UCSD-AML1 (cell line): ENCODE measurements around the gene ARL5A.
A peak's percentile ranks its signal among the peaks of the same experiment; 100 is the strongest.
"Not testable (repeated sequence)": the region's sequence is repeated elsewhere in the genome, so short reads cannot be mapped to it uniquely, and the experiment has no call there.

ENCODE experiments used
- DNase-seq: peaks from one replicate; lab custom pipeline; 2025; ENCODE audit not compliant: unreplicated experiment; lab: John Stamatoyannopoulos, UW

Gene ARL5A

GRCh38 chr2:151796774-151797173 lies 31.4 kb downstream of the ARL5A start:
- no peak for DNase-seq

DNA sequence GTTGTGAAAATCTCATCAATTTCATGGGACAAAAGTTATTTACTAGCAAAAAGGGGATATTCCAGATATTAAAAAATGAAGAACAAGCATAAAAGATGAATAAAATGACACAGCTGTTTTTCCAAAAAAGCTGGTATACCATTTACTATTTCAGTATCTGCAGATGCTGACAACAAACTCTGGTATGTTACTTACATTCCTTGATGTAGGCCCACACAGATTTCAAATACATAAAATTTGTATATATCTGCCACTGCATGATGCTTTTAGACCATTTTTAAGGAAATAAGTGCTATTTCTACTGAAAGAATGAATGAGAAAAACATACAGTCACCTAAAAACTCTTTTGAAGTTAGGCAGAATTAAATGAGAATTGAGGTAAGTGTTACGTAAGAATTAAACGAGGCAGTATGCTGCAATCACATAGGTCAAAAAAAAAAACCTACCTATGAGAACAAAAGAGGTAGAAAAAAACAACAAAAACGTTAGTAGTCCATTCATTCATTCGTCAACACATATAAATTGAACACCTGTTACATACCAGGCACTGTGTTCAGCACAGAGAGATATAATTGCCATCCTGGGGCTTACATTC lies 32.5 kb downstream of the ARL5A start:
- DNase-seq: no peak

DNA sequence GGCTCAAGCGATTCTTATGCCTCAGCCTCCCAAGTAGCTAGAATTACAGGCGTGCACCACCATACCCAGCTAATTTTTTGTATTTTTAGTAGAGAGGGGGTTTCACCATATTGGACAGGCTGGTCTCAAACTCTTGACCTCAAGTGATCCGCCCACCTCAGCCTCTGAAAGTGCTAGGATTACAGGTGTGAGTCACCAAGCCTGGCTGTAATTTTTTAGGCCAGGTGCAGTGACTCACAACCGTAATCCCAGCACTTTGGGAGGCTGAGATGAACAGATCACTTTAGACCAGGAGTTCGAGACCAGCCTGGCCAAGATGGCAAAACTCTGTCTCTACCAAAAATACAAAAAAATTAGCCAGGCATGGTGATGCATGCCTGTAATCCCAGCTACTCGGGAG lies 33.8 kb downstream of the ARL5A start:
- DNase-seq: not testable (repeated sequence)

- DNase-seq: no peak
Measured at GRCh38 chr2:151793123-151793522, 35.1 kb downstream of the ARL5A start.

DNA sequence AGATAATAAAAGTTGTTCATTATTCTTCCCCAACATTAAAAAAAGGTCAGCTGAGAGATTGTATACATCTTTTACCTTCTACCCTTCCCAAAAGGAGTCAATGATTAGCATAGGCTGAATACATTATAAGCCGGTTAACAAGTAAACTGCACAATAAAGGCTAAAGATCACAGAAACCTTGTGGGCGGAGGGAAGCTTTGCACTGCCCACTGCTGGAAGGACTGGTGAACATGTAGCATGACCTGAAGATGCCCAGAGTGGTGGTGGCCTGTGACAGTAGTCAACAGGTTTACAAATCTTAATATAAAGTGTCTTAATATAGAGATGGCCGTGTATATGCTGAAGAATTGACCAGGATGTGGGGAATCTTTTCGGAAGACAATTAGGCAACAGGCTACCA lies 35.6 kb downstream of the ARL5A start:
- DNase-seq: peak; percentile 13

DNA sequence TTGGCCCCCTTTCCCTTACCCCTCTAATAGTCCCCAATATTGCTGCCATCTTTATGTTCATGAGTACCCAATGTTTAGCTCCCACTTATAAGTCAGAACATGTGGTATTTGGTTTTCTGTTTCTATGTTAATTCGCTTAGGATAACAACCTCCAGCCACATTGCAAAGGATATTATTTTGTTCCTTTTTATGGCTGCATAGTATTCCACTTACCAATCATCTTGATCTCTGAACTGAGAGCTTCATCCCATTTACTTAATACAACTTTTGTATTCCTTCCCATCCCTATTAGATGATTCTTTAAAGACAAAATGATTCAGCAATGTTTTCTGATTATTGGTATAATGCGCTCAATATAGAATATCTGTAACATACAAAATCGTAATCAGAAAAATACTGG lies 36.7 kb downstream of the ARL5A start:
- DNase-seq: no peak

- DNase-seq: no peak
Measured at GRCh38 chr2:151790689-151791088, 37.5 kb downstream of the ARL5A start.

DNA sequence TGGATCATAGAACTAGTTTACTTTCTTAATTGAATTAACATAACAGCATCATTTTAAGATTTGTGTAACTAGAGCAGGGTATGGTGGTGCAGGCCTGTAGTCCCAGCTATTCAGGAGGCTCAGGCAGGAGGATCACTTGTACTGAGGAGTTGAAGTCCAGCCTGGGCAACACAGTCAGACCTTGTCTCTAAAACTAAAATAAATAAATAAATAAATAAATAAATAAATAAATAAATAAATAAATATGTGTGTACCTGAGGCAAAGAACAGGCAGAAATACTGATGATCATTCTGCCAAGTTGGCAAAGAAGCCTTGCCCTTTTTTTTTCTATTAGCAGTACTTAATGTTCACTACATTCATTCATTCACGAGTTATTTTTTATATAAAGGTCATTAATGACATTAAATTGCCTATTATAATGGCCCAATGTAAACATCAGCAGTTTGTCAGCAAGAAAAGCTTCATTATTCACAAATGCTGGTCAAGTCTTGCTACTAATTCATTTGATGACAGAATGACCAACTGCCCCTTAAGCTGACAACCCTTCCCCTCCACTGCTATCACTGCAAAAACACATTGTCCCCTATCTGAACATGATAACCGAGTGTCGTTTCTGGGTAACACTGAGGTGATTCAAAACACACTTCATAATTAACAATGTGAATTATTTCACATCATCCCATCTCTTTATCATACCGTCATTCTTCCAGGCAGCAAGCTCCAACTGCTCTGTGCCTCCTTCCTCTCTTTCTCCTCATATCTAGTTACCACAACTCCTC lies 39.0 kb downstream of the ARL5A start:
- no peak for DNase-seq

GRCh38 chr2:151786483-151786882 lies 41.7 kb downstream of the ARL5A start:
- no peak for DNase-seq

DNA sequence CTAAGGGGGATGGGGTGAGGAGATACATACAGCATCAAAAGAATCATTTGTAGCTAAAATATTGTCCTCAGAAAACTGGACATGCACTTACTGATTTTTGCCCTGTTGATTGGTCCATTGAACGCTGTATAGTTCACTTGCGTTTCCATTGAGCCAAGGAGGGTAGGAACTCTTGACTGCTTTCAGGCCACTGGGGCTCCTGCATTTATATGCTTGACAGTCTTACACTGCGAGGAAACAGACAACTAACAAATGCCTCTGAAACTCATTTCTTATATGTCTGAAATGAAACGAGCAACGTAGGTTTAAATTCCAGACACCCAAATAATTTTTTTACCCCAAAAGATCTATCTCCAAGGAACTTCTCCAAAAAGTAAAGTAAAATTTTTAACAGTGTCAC lies 42.1 kb downstream of the ARL5A start:
- DNase-seq: no peak

DNA sequence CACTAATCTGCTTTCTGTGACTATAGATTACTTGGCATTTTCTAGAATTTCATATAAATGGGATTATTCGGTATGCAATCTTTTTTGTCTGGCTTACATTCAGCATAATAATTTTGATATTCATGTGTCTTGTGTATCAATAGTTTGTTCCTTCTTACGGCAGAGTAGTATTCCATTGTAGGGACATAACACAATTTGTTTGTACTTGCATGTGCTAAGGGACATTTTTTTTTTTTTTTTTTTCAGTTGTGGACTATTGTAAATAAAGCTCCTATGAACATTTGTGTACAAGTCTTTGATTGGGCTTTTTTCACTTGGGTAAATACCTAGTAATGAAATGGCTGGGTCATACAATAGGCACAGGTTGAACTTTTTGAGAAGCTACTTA lies 45.1 kb downstream of the ARL5A start:
- DNase-seq: no peak

DNA sequence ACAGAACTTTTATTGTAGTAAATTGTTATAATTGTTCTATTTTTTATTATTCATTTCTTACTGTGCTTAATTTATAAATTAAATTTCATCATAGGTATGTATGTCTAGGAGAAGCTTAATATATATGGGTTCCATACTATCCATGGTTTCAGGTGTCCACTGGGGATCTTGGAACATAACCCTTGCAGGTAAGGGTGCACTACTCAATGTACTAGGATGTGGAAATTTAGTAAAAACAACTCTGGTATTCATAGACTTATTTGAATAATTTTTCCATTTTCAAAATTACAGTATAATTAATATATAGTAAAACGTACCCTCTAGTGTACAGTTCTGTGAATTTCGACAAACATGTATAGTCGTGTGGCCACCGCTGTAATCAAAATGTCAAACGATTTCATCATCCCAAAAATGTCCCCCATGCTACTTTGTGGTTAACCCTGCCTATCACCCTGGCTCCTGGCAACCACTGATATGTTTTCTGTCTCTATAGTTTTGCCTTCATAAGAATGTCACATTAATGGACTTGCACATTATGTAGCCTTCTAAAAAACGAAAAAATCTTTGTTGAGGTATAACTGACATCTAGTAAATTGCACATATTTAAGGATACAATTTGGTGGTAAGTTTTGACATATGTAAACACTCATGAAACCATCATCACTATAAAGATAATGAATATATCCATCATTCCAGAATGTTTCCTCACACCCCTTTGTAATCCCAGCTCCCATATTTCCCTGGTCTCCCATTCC lies 45.7 kb downstream of the ARL5A start:
- no peak for DNase-seq

DNA sequence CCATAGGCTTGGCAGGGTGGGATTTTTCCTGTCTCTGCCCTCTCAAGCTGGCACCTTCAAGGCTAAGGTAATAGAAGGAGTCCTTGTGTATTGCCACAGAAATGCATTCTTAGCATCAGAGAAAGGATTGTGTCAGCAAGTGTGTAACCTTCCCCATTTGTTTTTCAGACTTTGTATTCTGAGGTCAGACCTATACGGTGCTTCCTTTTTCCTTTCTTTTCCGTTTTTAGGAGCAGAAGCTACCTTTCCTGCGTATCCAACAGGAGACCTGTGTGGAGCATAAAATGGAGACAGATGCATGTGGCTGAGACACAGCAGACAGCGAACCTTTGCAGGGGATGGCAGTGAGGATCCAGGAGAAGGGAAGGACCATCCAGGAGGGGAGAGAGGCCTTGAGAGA lies 46.6 kb downstream of the ARL5A start:
- no peak for DNase-seq

DNA sequence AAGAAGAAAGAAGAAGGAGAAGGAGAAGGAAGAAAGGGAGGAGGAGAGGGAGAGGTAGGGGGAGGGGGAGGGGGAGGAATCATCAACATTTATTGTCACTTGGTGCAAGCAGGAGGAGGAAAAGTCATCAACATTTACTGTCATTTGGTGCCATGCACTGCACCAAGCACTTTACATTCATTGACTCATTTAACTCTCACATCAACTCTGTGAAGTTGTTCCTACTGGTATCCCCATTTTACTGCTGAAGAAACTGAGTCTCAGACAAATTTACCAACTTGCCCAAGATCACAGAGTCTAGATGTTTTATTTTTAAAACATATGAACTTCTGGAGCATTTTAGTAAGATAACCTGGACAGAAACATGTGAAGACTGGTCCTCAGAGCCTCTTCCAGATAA lies 47.3 kb downstream of the ARL5A start:
- DNase-seq: no peak

- no peak for DNase-seq
Measured at GRCh38 chr2:151777935-151778334, 50.3 kb downstream of the ARL5A start.

DNA sequence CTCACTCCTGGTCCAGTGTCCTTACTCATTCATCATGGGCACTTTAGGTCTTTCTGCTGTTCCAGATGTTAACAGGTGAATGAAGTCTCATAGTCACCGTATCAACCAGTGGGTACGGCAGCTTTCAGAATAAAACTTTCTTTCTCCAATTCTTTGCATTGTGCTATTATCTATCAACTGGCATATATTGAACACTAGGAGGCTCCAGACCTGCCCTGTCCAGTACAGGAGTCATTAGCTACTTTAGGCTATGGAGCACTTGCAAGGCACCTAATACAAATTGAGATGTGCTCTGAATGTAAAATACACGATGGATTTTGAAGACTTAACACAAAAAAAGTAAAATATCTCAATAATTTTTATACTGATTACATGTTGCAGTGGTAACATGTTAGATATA lies 50.7 kb downstream of the ARL5A start:
- no peak for DNase-seq

GRCh38 chr2:151776367-151776766 lies 51.9 kb downstream of the ARL5A start:
- DNase-seq: no peak

DNA sequence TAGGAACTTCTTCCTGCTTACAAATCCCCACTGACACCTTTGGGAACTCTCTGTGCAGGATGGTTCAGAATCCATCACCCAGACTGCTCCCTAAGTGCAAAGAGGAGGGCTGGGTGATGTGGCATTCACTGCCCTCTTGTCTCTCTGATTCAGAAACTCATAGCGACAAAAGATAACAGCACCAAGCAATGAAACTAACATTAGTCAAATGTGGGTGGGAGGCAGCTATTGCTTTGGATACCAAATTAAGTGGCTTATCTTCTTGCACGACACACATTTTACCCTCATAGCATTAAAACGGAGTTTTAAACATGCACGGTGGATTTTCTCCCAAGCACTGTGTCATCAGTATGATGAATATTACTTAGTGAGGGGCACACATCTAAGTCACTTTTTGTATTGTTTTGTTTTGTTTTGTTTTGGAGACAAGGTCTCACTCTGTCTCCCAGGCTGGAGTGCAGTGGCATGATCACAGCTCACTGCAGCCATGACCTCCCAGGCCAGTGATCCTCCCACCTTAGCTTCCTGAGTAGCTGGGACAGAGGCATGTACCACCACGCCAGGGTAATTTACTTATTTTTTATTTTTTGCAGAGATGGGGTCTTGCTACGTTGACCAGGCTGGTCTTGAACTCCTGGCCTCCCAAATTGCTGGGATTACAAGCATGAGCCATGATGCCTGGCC lies 53.0 kb downstream of the ARL5A start:
- no peak for DNase-seq

DNA sequence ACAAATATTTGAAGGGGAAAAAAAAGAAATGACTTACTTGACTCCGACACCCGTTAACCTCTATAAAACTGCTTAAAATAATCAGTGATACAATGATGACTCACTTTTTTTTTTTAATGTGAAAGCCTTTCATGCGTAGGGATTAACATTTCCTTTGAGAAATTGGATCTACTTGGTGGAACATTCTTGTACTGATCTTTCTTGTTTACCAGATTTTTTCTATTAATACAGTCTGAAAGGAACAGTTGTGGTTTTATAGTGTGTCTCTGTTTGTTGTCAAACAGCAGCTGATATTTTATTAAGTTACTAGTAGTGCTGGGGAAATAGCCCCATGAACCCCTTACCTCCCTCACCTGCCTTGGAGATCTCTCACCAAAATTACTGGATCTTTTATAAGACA lies 53.7 kb downstream of the ARL5A start:
- DNase-seq: no peak

DNA sequence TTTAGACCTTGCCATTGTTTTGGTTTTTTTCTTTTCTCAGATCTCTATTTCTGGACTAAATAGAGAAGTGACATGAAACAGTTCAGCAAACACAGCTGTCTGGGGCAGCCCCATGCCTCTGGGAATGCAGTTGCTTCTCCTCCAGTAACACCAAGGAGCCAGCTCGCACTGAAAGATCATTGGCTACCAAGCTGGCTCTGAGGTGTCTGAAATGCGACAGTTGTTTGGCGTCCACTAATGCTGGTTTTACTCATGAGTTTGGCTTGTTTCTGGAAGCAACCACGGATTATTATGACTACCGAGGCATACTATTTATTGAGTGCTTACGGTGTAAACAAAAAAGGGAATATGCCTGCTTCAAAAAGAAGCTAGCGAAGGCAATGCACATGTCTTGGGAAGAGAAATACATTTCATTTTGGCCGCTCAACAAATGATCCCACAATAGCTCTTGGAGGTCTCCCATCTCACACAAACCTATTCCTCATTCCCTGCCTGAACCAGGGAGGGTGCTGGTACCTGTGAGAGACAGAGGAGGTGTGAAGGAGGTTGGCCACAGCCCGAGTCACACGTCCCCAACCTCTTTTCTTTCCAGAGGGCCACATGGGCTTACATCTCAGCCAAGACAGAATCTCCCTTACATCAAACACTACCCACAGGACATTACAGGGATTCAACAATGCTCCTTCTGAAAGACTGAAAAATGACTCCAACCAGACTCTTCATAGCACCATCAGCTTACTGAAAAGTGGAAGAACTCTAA lies 56.4 kb downstream of the ARL5A start:
- DNase-seq: no peak

DNA sequence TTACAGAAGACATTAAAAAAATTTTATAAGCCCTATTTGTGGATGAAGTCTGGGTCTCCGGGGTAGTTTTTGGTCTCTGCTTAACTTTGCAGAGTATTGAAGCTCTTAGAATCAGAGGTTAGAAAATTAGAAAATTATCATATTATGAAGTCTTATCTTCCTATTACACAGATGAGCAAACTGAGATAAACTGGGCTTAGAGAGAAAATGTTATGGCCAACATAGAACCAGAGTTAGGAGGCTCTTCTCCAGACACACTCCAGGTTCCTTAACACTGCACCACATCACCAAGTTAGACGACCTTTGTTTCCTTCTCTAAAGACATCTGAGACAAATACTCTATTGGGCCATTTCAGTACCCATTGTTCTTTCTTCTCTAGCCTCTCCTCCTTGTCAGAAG lies 57.2 kb downstream of the ARL5A start:
- DNase-seq: no peak
